ENCODE data around the gene CEP295NL. TPM values are rescaled to one million over a fixed set of nuclear protein-coding genes. Genes with fewer than 3 reads are reported as not detected.

Gene CEP295NL
- total and polyA plus RNA-seq, 2 of the 8 experiments (the other 6 are each of a cell fraction or from before 2014, with no cell fraction given) = 0.06 to 2.0 TPM

GRCh38 chr17:78857266-78857665 is 45.7 kb downstream of the CEP295NL start:
- no peaks in the 10 kb centered on the region for H3K9me3 ChIP-seq (ENCODE audit: insufficient read depth in 2 of 2, low read depth in 1 of 2, low read length in 1 of 2)
- H3K4me2 ChIP-seq (ENCODE audit: insufficient read depth in 1 of 2, low read depth in 2 of 2, low read length in 2 of 2) = no peak overlapping the region
- H3K14ac ChIP-seq (ENCODE audit: insufficient read length) = no peak overlapping the region
- no peak overlapping the region for H2BK120ac ChIP-seq (replicated peaks; ENCODE audit: low read depth, low read length)
- DNase-seq (ENCODE audit: low read depth in 1 of 2, low spot score in 2 of 2) (no peak), FAIRE-seq (no peak)
- H3K27ac ChIP-seq (ENCODE audit: low read depth, low read length) = no peak overlapping the region
- no peak overlapping the region for H3K56ac ChIP-seq (replicated peaks; ENCODE audit: insufficient read length, low read depth, low read length)
- no peak overlapping the region for H3K9ac ChIP-seq (replicated peaks in 1 of 4; ENCODE audit: extremely low read depth in 1 of 4, low read depth in 3 of 4, low read length in 3 of 4)
- no peaks in the 10 kb centered on the region for H3K23me2 ChIP-seq (ENCODE audit: low read depth, low read length)
- no peak overlapping the region for H3K4me3 ChIP-seq (ENCODE audit: extremely low read depth in 1 of 4, insufficient read depth in 2 of 4, low read depth in 3 of 4, low read length in 4 of 4)
- WGBS, 2 experiments (ENCODE audit: extremely low coverage in 1 of 2, insufficient coverage in 1 of 2, insufficient read length in 1 of 2, insufficient replicate concordance in 2 of 2, low coverage in 1 of 2, low lambda C conversion rate in 2 of 2, missing lambda C conversion rate in 1 of 2) = 95% methylated on average over 14 of the region's 14 CpGs; no CpG with 5 or more reads in 1 of the 2 experiments
- ChIA-PET POLR2A (ENCODE audit: partially characterized antibody) (no interaction called here), CTCF (ENCODE audit: partially characterized antibody) (interaction anchor here (0.6 to 1.8 kb wide), 3 partner anchors 114 to 516 kb away, joined by 3 to 7 read pairs (median 4); no protein-coding TSS in a partner anchor)
- H2BK5ac ChIP-seq (ENCODE audit: low read depth, low read length) = no peak overlapping the region
- H4K5ac ChIP-seq (ENCODE audit: insufficient read length, low read depth, low read length) = no peak overlapping the region
- H3K36me3 ChIP-seq (ENCODE audit: control insufficient read depth in 2 of 4, insufficient read depth in 4 of 4, low read length in 3 of 4) = peaks cover 0 to 6% (median 2%) of the 10 kb centered on the region in 4 experiments; a peak in 5 of 8 replicates
- H3K79me1 ChIP-seq (ENCODE audit: low read depth, low read length) = no peaks in the 10 kb centered on the region
- H4K8ac ChIP-seq (ENCODE audit: extremely low read depth, insufficient read depth, low read length) = no peak overlapping the region
- H4K91ac ChIP-seq (replicated peaks; ENCODE audit: insufficient read length, low read length) = no peak overlapping the region
- H3K23ac ChIP-seq (ENCODE audit: insufficient read length) = no peak overlapping the region
- no peak overlapping the region for H3K18ac ChIP-seq (ENCODE audit: extremely low read depth, low read length)
- H4K20me1 ChIP-seq (replicated peaks in 1 of 2; ENCODE audit: control insufficient read depth in 1 of 2, insufficient read depth in 2 of 2, low read length in 2 of 2) = peaks cover 0 to 2% of the 10 kb centered on the region in 2 experiments
- H3K79me2 ChIP-seq (ENCODE audit: control insufficient read depth in 1 of 2, insufficient read depth in 2 of 2, low read length in 2 of 2) = no peaks in the 10 kb centered on the region
- H2BK15ac ChIP-seq (ENCODE audit: low read length) = no peak overlapping the region
- no peaks in the 10 kb centered on the region for H3K4me1 ChIP-seq (replicated peaks in 1 of 4; ENCODE audit: control insufficient read depth in 3 of 4, insufficient read depth in 4 of 4, low read length in 3 of 4)
- H2AK5ac ChIP-seq (ENCODE audit: low read depth, low read length) = no peak overlapping the region
- no peaks in the 10 kb centered on the region for H3K27me3 ChIP-seq (replicated peaks in 1 of 4; ENCODE audit: control insufficient read depth in 3 of 4, extremely low read depth in 1 of 4, insufficient read depth in 3 of 4, low read length in 3 of 4)
- no peak overlapping the region for H2BK12ac ChIP-seq (ENCODE audit: low read depth, low read length)
- H2BK20ac ChIP-seq (ENCODE audit: low read length) = no peak overlapping the region
- no peak overlapping the region for H3K4ac ChIP-seq (replicated peaks; ENCODE audit: insufficient read length, low read depth, low read length)
- H2AFZ ChIP-seq (ENCODE audit: low read length) = no peak overlapping the region
- TF ChIP-seq TEAD4 (IDR thresholded peaks at IDR 0.05; ENCODE audit: low read depth, low read length) (no peak), E2F6 (IDR thresholded peaks at IDR 0.05) (no peak), POU5F1 (IDR thresholded peaks at IDR 0.05; ENCODE audit: low read depth, low read length) (no peak), TAF7 (optimal IDR thresholded peaks at IDR 0.05; ENCODE audit: borderline replicate concordance, low read depth, low read length) (no peak)

Data from H1 (cell line).